SIG-M5 treated with dmso at 0.1 percent for 504 hours (cell line): ENCODE data around the gene TLE3.
A peak's percentile ranks its signal among the peaks of the same experiment; 100 is the strongest.

ENCODE experiments used
- DNase-seq: peaks from one replicate; lab custom pipeline; 2025; ENCODE audit not compliant: unreplicated experiment; lab: John Stamatoyannopoulos, UW

TLE3 gene

DNA sequence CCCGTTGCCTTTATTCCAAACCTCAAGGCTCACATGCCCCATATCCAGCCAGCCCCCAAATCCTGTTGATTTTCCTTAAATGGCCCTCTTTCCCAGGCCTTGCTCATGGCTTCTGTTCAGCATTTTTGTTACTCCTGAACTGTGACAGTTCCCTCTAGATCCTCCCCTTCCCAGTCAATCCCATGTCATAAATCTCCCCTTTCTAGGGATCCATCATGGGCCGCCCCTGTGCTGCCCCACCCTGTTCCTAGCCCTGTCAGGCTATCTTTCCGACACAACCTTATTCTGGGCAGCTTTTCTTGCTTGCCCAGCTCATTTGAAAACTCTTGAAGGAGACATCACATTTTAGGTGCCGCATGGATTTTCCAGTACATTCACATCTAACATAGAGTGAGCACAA, 84.8 kb downstream of the TLE3 start:
- DNase-seq = no peak

DNA sequence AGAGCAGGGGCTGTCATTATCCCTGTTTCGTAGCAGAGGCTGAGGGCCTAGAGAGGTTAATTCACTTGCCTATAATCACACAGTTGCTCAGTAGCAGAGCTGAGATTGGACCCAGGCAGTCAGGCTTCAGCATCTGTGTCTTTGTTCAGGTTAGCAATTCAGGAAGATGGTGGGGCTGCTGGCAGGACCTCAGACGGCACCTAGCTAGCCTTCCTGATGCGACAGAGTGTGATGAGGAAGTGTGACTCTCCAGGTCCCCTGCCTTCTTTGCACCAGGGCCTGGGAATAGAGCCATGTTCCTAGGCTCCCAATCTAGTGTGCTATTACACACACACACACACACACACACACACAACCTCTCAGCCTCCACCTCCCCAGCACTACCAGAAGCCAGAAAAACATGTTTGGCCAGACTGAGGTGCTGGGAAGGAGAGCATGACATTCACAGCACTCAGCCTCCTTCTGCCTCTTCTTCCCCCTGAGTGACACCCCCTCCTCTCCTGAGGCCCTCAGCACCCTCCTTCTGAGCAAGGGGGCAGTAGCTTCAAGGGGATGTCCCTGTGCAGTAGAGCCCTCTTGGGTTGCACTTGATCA, 88.9 kb downstream of the TLE3 start:
- peak; percentile 10 for DNase-seq

DNA sequence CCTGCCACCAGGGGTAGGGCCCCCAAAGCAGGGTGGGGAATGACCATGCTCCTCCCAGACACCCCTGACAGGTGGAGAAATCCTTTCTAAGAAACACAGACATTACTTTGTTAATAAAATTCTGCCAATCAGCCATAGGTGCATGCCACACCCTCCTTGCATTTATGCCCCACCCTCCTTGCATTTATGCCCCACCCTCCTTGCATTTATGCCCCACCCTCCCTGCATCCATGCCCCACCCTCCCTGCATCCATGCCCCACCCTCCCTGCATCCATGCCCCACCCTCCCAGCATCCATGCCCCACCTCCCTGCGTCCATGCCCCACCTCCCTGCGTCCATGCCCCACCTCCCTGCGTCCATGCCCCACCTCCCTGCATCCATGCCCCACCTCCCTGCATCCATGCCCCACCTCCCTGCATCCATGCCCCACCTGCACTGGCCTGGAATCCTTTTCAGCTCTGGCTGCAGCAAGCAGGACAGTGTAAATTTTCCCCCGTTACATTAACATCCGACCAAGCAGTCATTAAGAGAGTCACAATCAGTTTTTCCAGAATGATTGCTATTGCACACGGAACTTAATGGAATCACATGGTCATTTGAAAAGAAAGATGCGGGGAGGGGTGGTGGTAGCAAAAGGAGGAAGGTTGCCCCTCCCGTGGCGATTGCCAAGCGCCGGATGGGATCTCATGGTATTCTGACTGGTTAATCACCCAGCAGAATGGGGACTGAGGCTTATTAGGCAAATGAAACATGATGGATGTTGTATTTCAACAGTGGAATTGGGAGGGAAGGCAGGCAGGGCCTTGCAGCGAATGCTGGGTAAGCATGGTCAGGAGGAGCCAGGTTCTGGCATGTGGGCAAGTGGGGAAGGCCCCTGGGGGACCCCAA, 91.2 kb downstream of the TLE3 start:
- DNase-seq = no peak

DNA sequence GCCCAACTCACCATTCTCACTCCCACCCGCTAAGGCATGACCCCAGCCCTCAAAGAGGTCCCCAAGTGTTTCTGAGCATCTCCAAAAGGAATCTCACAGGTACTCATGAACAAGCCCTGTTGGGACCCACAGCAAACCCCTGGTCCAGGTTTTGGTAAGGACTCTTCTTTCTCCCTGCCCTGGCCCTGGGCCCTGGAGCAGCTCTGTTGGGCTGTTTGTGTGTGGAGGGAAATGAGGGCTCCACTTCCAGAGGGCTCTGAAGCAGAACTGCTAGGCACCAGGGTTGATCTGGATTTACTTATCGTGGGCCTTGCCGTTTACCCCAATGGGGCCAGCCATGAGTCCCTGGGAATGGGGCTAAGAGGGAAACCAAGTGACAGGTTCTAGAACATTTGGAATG, 92.9 kb downstream of the TLE3 start:
- DNase-seq = no peak

DNA sequence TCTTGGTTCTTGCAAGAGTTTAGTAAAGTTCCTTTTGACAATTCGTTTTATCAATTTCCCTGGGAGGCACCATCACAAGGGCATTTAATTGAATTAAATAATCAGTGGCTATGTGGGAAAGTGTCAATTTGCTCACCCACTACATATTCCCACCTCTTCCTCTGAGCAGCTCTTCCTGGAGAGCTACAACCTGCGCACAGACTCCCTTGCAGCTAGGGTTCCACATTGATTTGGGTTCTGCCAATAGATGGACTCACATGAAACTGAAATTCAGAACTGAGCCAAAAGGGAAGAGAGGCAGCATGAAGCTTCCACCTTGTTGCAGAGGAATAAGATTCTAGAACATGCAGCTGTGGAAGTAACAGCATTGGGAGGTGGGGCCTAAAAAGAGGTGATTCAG, 94.8 kb downstream of the TLE3 start:
- no peak for DNase-seq

GRCh38 chr15:70001859-70002258, 95.9 kb downstream of the TLE3 start:
- DNase-seq = no peak

- DNase-seq = no peak
Observed at GRCh38 chr15:69999392-70000085, 98.2 kb downstream of the TLE3 start.

DNA sequence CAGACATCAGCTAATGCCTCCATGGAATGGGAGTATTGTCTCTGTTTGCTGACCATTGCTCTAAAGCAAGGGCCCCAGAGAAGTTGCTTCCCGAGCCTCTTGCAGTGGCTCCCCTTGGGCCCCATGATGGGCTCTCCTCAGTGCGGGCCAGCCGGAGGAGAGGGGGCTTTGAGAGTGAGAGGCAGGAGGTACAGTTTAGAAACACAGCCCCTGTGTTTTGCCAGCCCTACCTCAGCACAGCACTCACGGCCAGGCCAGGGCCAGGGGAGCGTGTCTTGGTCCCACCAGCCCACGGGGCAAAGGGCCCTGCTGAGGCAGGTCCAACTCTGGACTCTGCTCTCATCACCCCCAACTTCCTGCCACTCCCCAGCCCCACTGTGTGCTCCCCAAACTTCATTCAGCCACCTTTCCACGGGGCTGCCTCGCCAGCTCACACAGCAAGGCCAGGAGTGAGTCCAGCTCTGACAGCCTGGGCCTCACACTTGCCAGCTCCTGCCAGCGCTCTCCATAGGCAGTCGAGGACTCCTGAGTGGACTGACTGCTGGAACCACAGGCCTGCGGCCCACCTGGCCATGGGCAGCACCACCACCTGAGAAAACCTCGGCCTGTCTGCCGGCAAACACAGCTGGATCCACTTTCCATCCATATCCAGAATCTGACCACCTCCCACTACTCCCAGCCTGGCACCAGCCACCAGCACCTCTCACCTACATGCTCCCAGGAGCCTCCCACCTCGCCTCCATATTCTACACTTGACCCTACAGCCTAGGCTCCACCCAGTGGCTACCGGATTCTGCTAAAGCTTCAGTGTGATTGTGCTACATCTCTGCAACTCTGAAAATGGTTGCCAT, 99.0 kb downstream of the TLE3 start:
- DNase-seq = no peak

DNA sequence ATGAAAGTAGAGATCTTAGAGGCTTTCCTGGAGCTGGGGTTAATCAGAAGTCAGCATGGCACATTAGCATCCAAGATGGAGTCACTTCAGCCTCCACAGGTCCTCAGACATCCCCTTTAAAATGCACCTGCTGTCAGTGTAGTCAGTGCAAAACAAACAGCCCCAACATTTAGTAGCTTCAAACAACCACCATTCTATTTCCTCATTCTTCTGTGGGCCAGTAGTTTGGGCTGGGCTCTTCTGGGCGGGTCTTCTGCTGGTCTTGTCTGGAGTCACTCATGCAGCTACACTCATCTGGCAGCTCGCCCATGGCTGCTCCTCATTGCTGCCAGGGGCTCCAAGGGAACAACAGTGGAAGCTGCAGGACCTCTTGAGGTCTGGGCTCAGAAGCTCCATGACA, 99.9 kb downstream of the TLE3 start:
- DNase-seq = peak; percentile 34
